Trophoblast cell (in vitro differentiated cells and primary cell): ENCODE measurements around the gene ZNF75A.

Source experiments
- DNase-seq, 2 donors: peaks; one replicate each; pipeline ENCODE4 v3.0.0-alpha.2; 2016
- H2AFZ ChIP-seq: 2 replicates; pipeline ENCODE4 v1.6.1; 2013; ENCODE audit warnings: low read length, moderate library complexity, mild to moderate bottlenecking; ENCODE audit not compliant: insufficient read depth, poor library complexity
- H2AK5ac ChIP-seq: 2 replicates; pipeline ENCODE4 v1.6.1; 2013; ENCODE audit warnings: mild to moderate bottlenecking, low read length
- H2BK120ac ChIP-seq: 2 replicates; pipeline ENCODE4 v1.6.1; 2013; ENCODE audit warnings: low read length, mild to moderate bottlenecking, moderate library complexity; ENCODE audit not compliant: insufficient read depth, poor library complexity
- H2BK12ac ChIP-seq: 2 replicates; pipeline ENCODE4 v1.6.1; 2013; ENCODE audit warnings: mild to moderate bottlenecking, low read length, moderate library complexity
- H2BK5ac ChIP-seq: 2 replicates; pipeline ENCODE4 v1.6.1; 2013; ENCODE audit warnings: low read length, low read depth, moderate library complexity, mild to moderate bottlenecking; ENCODE audit not compliant: poor library complexity
- H3K14ac ChIP-seq: 2 replicates; pipeline ENCODE4 v1.6.1; 2013; ENCODE audit warnings: mild to moderate bottlenecking, low read length
- H3K18ac ChIP-seq: 2 replicates; pipeline ENCODE4 v1.6.1; 2013; ENCODE audit warnings: mild to moderate bottlenecking, low read length
- H3K23ac ChIP-seq: 2 replicates; pipeline ENCODE4 v1.6.1; 2013; ENCODE audit warnings: low read length
- H3K27ac ChIP-seq: 2 replicates; pipeline ENCODE4 v1.5.1; 2013; ENCODE audit warnings: low read depth, mild to moderate bottlenecking, inconsistent platforms, low read length, moderate library complexity
- H3K27me3 ChIP-seq: 2 replicates; pipeline ENCODE4 v1.6.1; 2013; ENCODE audit warnings: inconsistent platforms, mild to moderate bottlenecking, low read length, moderate library complexity; ENCODE audit not compliant: insufficient read depth
- H3K36me3 ChIP-seq, 2 experiments: 1 replicate in 1 of 2; 2 replicates in 1 of 2; pipeline ENCODE4 v1.6.1; 2013; ENCODE audit warnings: low read length in 2 of 2, mild to moderate bottlenecking in 2 of 2, moderate library complexity in 1 of 2; ENCODE audit not compliant: insufficient read depth in 2 of 2, control insufficient read depth in 1 of 2
- H3K4ac ChIP-seq: 2 replicates; pipeline ENCODE4 v1.6.1; 2013; ENCODE audit warnings: low read depth, mild to moderate bottlenecking, low read length, moderate library complexity
- H3K4me1 ChIP-seq, 2 experiments: 1 replicate in 1 of 2; 2 replicates in 1 of 2; pipeline ENCODE4 v1.6.1; 2013; ENCODE audit warnings: low read length in 2 of 2, mild to moderate bottlenecking in 2 of 2, moderate library complexity in 1 of 2; ENCODE audit not compliant: insufficient read depth in 2 of 2, control insufficient read depth in 1 of 2
- H3K4me2 ChIP-seq: 2 replicates; pipeline ENCODE4 v1.6.1; 2013; ENCODE audit warnings: inconsistent platforms, mild to moderate bottlenecking, low read length, moderate library complexity
- H3K4me3 ChIP-seq: 2 replicates; pipeline ENCODE4 v1.5.1; 2013; ENCODE audit warnings: mild to moderate bottlenecking, low read depth, low read length, inconsistent platforms
- H3K79me1 ChIP-seq: one replicate; pipeline ENCODE4 v1.6.1; 2013; ENCODE audit warnings: low read length
- H3K79me2 ChIP-seq: 2 replicates; pipeline ENCODE4 v1.6.1; 2013; ENCODE audit warnings: low read length, mild to moderate bottlenecking; ENCODE audit not compliant: control insufficient read depth, insufficient read depth, poor library complexity
- H3K9ac ChIP-seq: 2 replicates; pipeline ENCODE4 v1.6.1; 2013; ENCODE audit warnings: mild to moderate bottlenecking, low read length
- H3K9me3 ChIP-seq: 2 replicates; pipeline ENCODE4 v1.6.1; 2013; ENCODE audit warnings: low read depth, mild to moderate bottlenecking, control low read depth, inconsistent platforms, low read length; ENCODE audit not compliant: insufficient read depth
- H4K12ac ChIP-seq: 2 replicates; pipeline ENCODE4 v1.6.1; 2013; ENCODE audit warnings: low read depth, mild to moderate bottlenecking, low read length, moderate library complexity
- H4K8ac ChIP-seq: 2 replicates; pipeline ENCODE4 v1.6.1; 2013; ENCODE audit warnings: low read depth, mild to moderate bottlenecking, low read length, moderate library complexity
- H4K91ac ChIP-seq: one replicate; pipeline ENCODE4 v1.6.1; 2013; ENCODE audit warnings: low read depth, mild to moderate bottlenecking, low read length, moderate library complexity
- WGBS: extraction: QIAGEN DNeasy Blood & Tissue Kit; methylation state at CpG from one replicate; pipeline ENCODE4 v1.1.7; 2013; ENCODE audit warnings: missing lambda C conversion rate; ENCODE audit not compliant: insufficient read length, insufficient coverage; ENCODE audit errors: extremely low coverage; 5-methylcytosine and 5-hydroxymethylcytosine counted together

Gene ZNF75A

GRCh38 chr16:3328104-3328503 lies 22.8 kb downstream of the ZNF75A start:
- WGBS: no CpG with 5 or more reads among the region's 3 CpGs

GRCh38 chr16:3328643-3329042 lies 23.3 kb downstream of the ZNF75A start:
- Histone ChIP-seq H3K4me1 (no peaks in the 10 kb centered on the region), H3K9ac (no peak overlapping the region), H2BK12ac (no peak overlapping the region), H2AFZ (no peak overlapping the region), H3K18ac (no peak overlapping the region), H2BK120ac (no peak overlapping the region), H3K14ac (no peak overlapping the region), H3K36me3 (no peaks in the 10 kb centered on the region), H2AK5ac (no peak overlapping the region), H3K79me2 (no peaks in the 10 kb centered on the region), H2BK5ac (no peak overlapping the region), H4K91ac (no peak overlapping the region), H3K4me3 (no peak overlapping the region), H4K12ac (no peak overlapping the region), H3K23ac (no peak overlapping the region), H3K79me1 (no peaks in the 10 kb centered on the region), H4K8ac (no peak overlapping the region), H3K9me3 (peaks cover 2% of the 10 kb centered on the region), H3K27me3 (no peaks in the 10 kb centered on the region), H3K27ac (no peak overlapping the region), H3K4me2 (no peak overlapping the region), H3K4ac (no peak overlapping the region)
- no peak for DNase-seq
- WGBS: no CpG with 5 or more reads among the region's 2 CpGs

More at GRCh38 chr16:3328104-3328503, 22.8 kb downstream of the ZNF75A start:
- Histone ChIP-seq H3K27ac (no peak overlapping the region), H3K4ac (no peak overlapping the region), H3K4me3 (no peak overlapping the region), H3K36me3 (no peaks in the 10 kb centered on the region), H4K91ac (no peak overlapping the region), H4K12ac (no peak overlapping the region), H3K9me3 (peaks cover 4% of the 10 kb centered on the region), H4K8ac (no peak overlapping the region), H3K9ac (no peak overlapping the region), H3K23ac (no peak overlapping the region), H3K79me1 (no peaks in the 10 kb centered on the region), H2BK5ac (no peak overlapping the region), H3K79me2 (no peaks in the 10 kb centered on the region), H2AK5ac (no peak overlapping the region), H2BK120ac (no peak overlapping the region), H3K4me1 (no peaks in the 10 kb centered on the region), H3K18ac (no peak overlapping the region), H3K4me2 (no peak overlapping the region), H2AFZ (no peak overlapping the region), H3K14ac (no peak overlapping the region), H3K27me3 (no peaks in the 10 kb centered on the region), H2BK12ac (no peak overlapping the region)
- DNase-seq: no peak

GRCh38 chr16:3346041-3346440 lies 40.7 kb downstream of the ZNF75A start:
- Histone ChIP-seq H2AFZ (no peak overlapping the region), H4K91ac (no peak overlapping the region), H3K4me3 (no peak overlapping the region), H4K8ac (no peak overlapping the region), H2BK120ac (no peak overlapping the region), H2BK5ac (no peak overlapping the region), H3K79me2 (no peaks in the 10 kb centered on the region), H3K18ac (no peak overlapping the region), H3K4me2 (no peak overlapping the region), H2BK12ac (no peak overlapping the region), H3K27ac (no peak overlapping the region), H3K9me3 (peaks cover 5% of the 10 kb centered on the region), H2AK5ac (no peak overlapping the region), H3K36me3 (no peaks in the 10 kb centered on the region), H3K79me1 (no peaks in the 10 kb centered on the region), H3K9ac (no peak overlapping the region), H3K4me1 (no peaks in the 10 kb centered on the region), H3K4ac (no peak overlapping the region), H4K12ac (no peak overlapping the region), H3K14ac (no peak overlapping the region), H3K27me3 (no peaks in the 10 kb centered on the region), H3K23ac (no peak overlapping the region)
- no CpG with 5 or more reads among the region's 2 CpGs for WGBS
- DNase-seq: no peak

- Histone ChIP-seq H3K4me1 (no peaks in the 10 kb centered on the region), H3K18ac (no peak overlapping the region), H3K27ac (no peak overlapping the region), H2BK5ac (no peak overlapping the region), H4K12ac (no peak overlapping the region), H2BK12ac (no peak overlapping the region), H3K9ac (no peak overlapping the region), H2AK5ac (no peak overlapping the region), H3K14ac (no peak overlapping the region), H3K79me1 (no peaks in the 10 kb centered on the region), H3K27me3 (no peaks in the 10 kb centered on the region), H3K4me2 (no peak overlapping the region), H3K4me3 (peak overlapping the region; percentile 58), H2BK120ac (no peak overlapping the region), H2AFZ (no peak overlapping the region), H3K9me3 (peaks cover 5% of the 10 kb centered on the region), H3K23ac (no peak overlapping the region), H3K4ac (no peak overlapping the region), H3K36me3 (no peaks in the 10 kb centered on the region), H3K79me2 (no peaks in the 10 kb centered on the region), H4K91ac (no peak overlapping the region), H4K8ac (no peak overlapping the region)
- no peak for DNase-seq
- WGBS: no CpG with 5 or more reads among the region's 10 CpGs
These were observed 42.3 kb downstream of the ZNF75A start for GRCh38 chr16:3347586-3347985.
